ENCODE results near the gene ALG3.

The ALG3 gene

GRCh38 chr3:184259878-184260723, 11.3 kb upstream of the ALG3 start:
- no peak for DNase-seq

- no peak for DNase-seq
Observed at GRCh38 chr3:184259396-184259877, 10.7 kb upstream of the ALG3 start.

- no peak for DNase-seq
Observed at GRCh38 chr3:184258926-184259325, 10.2 kb upstream of the ALG3 start.

GRCh38 chr3:184257083-184257915, 8.5 kb upstream of the ALG3 start:
- no peak for DNase-seq

- no peak for DNase-seq
Observed at GRCh38 chr3:184255291-184256039, 6.7 kb upstream of the ALG3 start.

- DNase-seq = peak; percentile 80
Observed at GRCh38 chr3:184250167-184250828, 1.5 kb upstream of the ALG3 start.

GRCh38 chr3:184249412-184250166, 827 bp upstream of the ALG3 start, which contains the start of gene EEF1AKMT4:
Gene EEF1AKMT4 (plus strand): TSS chr3:184249672. CDS start chr3:184249695, 23 bp downstream.
- peak; percentile 94 for DNase-seq

GRCh38 chr3:184242297-184242685, 6.5 kb downstream of the ALG3 start:
- DNase-seq = no peak

- no peak for DNase-seq
Observed at GRCh38 chr3:184241447-184242296, 7.1 kb downstream of the ALG3 start.

- no peak for DNase-seq
Observed at GRCh38 chr3:184241141-184241446, 7.7 kb downstream of the ALG3 start.

- no peak for DNase-seq
Observed at GRCh38 chr3:184240384-184241140, 8.2 kb downstream of the ALG3 start.

GRCh38 chr3:184239708-184240107, 9.1 kb downstream of the ALG3 start:
- DNase-seq = no peak

GRCh38 chr3:184239221-184239620, 9.5 kb downstream of the ALG3 start:
- no peak for DNase-seq

GRCh38 chr3:184238246-184238818, 10.4 kb downstream of the ALG3 start:
- DNase-seq = no peak

- DNase-seq = no peak
Observed at GRCh38 chr3:184237807-184238206, 11.0 kb downstream of the ALG3 start.

GRCh38 chr3:184237211-184237610, 11.6 kb downstream of the ALG3 start:
- no peak for DNase-seq

GRCh38 chr3:184236636-184237035, 12.1 kb downstream of the ALG3 start:
- DNase-seq = no peak

GRCh38 chr3:184236033-184236410, 12.7 kb downstream of the ALG3 start:
- DNase-seq = no peak

- DNase-seq = no peak
Observed at GRCh38 chr3:184235381-184236032, 13.3 kb downstream of the ALG3 start.

Measured in activated effector memory CD4-positive, alpha-beta T cell treated with Interleukin-2 at 50 U/mL for 16 hours (primary cell).